CD4-positive, alpha-beta T cell treated with Interleukin-2 at 100 ng/mL for 4 hours (primary cell): ENCODE results near the gene ILK.

Experiments
- DNase-seq: peaks from one replicate; pipeline ENCODE4 v3.0.0-alpha.2; 2020; ENCODE audit warnings: low spot score

Gene ILK

DNA sequence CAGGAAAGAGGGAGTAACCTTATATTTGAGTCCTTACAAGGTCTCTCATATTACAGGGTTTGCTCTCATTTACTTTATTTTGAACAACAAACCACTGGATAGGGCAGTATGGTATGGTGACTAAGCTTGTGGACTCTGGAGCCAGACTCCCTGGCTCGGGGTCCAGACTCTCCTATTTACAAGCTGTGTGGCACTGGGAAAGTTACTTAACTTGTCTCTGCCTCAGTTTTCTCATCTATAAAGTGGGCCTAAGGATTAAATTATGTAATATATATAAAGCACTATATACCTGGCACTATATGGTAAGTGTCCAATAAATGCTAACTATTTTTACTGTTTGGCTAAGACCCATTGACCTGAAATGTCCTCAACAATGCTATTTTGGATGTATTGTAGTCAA lies 53.8 kb downstream of the ILK start:
- DNase-seq, result no peak

DNA sequence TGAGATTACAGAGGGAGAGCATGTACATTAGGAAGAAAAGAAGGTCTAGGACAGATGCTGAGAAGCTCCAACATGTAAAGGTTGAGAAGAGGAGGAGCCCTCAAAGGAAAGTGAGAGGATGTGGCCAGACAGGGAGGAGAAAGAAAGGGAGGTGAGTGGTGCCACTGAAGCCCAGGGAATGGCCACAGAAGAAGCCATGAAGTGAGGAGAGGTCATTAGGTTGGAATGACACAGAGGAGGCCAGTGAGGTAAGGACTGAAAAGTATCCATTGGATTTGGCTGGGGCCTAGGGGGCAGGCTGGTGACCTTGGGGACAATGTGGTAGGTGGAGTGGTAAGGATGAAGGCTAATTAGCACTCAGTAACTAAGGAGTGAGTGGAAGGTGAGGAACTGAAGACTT lies 55.1 kb downstream of the ILK start:
- no peak for DNase-seq
